Stimulated activated naive CD8-positive, alpha-beta T cell treated with anti-CD3 and anti-CD28 coated beads, Interleukin-15, Interleukin-2, amounts not matched to agents 100 U/mL and 50 U/mL, for 24 hours (primary cell): ENCODE measurements around the gene GAS7.
"Not testable (repeated sequence)": the region's sequence is repeated elsewhere in the genome, so short reads cannot be mapped to it uniquely, and the experiment has no call there.

Experiments used
- ATAC-seq: fragments of 150-1000 bp; cut with Tn5 transposase; one replicate; pipeline ENCODE4 v1.10.0; 2021
- DNase-seq: peaks from one replicate; pipeline ENCODE4 v3.0.0; 2021

The GAS7 gene

DNA sequence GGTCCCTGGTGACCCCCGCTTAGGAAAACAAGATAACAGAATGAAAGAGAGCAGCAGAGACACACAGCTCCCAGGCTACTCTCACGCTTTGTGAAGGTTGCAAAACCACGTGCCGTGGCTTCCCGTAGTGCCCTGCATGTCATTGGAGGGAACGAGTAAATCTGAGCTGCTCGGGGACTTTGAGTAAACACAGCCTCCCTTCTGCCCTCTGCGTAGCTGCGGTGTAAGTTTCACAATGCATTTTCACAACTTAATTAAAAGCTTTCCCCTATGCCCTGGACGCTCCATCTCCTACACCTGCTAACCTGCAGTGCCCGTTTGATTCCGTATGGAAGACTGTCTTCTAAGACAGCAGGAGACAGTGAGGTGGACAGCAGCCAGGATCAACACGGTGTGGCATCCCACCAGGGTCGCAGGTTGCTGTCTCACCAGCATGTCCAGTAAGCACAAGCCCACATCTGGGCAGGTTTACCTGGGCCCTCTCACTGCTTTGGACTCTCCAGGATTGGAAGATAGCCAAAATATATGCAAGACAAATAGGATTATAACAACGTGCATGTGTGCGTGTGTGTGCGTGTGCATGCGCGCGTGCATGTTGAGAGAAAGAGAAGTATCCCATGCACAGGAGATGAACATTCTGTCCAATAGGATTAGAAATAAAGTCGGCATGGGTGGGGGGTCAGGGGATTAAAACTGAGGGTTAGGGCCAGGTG is 177.0 kb downstream of the GAS7 start:
- no peak for ATAC-seq
- no peak for DNase-seq

DNA sequence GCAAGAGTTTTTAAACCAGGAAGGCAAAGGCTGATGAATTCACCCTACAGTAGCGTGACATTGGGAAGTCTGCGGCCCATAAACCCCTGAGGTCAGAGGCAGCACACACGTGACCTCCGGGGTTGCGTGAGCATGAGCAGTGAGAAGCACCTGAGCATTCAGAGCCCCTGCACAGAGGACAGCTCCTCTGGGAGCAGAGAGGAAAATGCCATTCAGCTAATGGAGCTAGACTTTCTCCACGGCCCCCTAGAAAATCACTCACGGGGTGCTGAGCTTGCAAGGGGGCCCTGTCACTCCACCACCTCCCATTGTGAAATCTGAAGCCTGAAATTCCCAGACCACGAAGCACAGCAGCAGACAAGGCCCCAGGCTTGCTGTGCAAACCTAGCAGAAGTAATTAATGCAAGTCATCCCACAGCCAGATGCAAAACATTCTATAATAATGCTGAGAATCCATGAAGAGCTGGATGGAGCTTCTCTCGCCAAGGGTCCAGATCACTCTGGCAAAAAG is 178.4 kb downstream of the GAS7 start:
- ATAC-seq (no peak), DNase-seq (no peak)

DNA sequence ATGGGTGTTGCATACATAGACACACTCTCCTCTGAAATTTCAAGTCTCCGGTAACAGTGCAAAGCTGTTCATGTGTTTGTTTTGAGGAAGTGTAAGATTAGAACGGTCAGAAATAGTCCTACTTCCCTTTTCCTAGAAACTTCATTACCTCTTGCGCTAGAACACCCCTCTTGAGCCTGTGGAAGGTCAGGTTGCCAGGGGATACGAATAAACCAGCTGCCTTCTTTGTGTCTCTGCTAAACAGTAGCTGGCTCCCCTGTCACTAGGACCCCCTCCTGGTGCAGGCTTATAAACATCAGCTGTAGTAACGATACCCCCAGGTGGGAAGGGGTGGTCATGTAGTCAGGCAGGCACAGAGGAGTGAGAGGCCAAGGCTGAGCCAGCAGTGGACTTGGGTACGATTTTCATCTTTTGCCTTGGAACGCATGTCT is 179.9 kb downstream of the GAS7 start:
- DNase-seq (no peak), ATAC-seq (no peak)

DNA sequence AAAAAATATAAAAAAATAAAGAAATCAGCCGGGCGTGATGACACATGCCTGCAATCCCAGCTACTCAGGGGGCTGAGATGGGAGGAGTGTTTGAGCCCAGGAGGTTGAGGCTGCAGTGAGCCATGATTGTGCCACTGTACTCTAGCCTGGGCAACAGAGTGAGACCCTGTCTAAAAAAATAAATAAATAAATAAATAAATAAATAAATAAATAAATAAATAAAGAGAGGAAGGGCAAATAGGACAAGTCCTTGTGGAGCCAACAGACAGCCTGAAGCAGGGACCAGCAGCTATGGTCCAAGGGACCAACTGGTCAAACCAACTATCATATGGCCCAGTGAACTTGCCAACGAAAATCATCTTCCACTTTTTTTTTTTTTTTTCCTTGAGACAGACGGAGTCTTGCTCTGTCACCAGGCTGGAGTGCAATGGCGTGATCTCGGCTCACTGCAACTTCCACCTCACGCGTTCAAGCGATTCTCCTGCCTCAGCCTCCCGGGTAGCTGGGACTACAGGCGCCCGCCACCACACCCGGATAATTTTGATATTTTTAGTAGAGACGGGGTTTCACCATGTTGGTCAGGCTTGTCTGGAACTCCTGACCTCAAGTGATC is 181.3 kb downstream of the GAS7 start:
- ATAC-seq, DNase-seq: not testable (repeated sequence)

DNA sequence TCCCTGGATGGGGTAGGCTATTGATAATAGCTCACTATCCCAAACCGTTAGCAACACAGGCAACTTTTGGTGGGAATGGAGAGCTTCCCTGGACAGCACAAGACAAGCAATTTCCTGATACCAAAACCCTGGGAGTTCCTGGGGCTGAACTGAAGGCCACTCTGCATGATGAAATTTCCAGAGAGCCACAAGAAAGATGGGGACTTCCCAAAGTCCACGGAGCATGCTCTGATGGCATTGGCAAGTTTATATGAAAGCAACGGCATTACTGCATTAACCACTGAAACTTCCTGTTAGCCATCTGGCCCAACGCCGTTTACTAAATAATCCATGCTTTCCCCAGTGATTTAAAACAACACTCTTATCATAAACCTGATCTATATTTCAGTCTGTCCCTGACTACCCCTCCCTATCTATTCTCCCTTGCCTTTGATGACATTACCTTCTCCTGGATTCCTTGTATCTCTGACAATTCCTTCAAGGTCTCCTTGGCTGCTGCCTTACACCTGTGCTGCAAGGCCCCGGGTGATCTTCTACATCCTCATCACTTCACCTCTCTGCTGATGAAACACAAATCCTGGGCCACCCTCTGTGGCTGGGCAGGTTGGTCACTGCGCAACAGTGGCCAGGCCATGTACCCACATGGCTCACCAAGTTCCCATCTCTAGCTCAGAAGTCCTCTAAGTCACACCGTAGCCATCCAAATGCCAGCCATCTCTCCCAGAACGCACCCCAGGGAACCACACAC is 184.9 kb downstream of the GAS7 start:
- peak; percentile 49 for ATAC-seq

DNA sequence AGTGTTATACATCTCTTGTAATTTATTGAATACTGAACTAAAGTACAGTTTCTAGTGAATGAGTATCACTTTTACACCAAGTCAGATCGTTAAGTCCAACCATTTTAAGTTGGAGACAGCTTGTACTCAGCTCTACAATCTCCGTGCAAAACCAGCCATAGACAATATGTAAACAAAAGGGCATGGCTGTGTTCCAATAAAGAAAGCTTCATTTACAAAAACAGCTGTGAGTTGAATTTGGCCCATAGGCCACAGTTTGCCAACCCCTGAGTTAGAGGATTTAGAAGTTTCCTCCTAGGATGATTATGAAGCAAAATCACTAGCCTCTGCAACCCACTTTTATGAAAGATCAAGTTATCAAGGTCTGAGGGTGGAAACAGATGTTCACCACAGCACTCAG is 187.7 kb downstream of the GAS7 start:
- DNase-seq (no peak), ATAC-seq (no peak)

More for the DNA sequence above, 184.9 kb downstream of the GAS7 start:
- DNase-seq = no peak

DNA sequence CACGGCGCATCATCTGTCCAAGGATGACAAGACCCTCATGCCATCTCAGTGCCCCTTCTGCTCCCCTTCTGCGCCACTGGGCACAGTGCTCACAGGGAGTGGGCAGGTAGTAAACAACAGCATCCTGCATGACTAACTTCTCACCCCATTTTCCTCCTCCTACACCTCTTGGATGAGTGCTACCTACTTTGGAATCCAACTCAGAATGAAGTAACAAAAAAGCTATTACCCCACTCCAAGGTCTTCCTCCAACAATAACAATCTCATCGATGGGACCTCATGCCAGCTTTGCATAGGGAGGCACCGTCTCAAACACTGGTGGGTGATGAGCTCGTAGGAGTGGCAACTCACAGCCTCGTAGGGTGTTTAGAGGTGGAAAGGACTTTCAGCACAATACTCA is 194.7 kb downstream of the GAS7 start:
- ATAC-seq = no peak
- no peak for DNase-seq

DNA sequence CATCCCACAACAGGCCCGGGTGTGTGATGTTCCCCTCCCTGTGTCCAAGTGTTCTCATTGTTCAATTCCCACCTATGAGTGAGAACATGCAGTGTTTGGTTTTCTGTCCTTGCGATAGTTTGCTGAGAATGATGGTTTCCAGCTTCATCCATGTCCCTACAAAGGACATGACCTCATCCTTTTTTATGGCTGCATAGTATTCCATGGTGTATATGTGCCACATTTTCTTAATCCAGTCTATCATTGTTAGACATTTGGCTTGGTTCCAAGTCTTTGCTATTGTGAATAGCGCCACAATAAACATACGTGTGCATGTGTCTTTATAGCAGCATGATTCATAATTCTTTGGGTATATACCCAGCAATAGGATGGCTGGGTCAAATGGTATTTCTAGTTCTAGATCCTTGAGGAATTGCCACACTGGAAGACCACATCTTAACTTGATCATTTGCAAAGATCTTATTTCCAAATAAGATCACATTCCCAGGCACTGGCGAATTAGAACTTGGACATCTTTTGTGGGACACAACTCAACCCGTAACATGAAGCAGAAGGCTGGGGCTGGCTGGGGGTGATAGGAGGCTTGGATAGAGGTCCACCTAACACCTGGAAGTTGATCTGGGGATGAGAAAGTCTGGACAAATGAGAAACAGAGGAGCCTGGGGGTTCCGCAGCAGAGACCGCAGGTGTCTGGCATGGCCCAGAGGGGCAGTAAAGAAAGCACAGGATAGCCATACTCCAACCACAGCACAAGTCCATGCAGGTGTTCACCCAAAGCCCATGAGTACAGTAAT is 195.6 kb downstream of the GAS7 start:
- ATAC-seq, DNase-seq: not testable (repeated sequence)

DNA sequence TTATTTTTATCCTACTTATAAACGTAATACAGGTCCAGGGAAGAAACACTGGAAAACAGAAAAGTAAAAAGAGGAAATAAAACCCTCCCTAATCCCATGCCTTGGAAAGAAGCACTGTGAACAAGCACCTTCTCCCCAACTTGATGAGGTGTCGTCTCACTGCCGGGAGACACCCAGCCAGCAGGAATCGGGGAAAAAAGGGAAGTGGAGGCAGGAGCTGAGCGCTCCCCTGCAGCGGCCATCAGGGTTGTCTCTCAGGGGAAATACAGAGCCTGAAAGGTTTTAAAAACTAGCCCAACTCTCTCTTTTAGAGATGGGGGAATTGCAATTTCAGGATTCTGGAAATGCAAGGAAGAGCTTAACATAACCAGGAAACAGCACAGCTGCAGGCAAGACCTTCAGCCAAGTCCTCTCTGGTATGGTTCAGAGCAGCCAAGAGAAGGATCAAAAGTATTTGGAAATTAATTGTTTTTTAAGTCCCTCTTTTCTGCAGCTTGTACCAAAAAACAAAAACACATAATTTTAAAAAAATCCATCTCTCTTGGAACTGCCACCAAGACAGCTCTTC is 197.0 kb downstream of the GAS7 start:
- no peak for ATAC-seq
- DNase-seq = no peak

DNA sequence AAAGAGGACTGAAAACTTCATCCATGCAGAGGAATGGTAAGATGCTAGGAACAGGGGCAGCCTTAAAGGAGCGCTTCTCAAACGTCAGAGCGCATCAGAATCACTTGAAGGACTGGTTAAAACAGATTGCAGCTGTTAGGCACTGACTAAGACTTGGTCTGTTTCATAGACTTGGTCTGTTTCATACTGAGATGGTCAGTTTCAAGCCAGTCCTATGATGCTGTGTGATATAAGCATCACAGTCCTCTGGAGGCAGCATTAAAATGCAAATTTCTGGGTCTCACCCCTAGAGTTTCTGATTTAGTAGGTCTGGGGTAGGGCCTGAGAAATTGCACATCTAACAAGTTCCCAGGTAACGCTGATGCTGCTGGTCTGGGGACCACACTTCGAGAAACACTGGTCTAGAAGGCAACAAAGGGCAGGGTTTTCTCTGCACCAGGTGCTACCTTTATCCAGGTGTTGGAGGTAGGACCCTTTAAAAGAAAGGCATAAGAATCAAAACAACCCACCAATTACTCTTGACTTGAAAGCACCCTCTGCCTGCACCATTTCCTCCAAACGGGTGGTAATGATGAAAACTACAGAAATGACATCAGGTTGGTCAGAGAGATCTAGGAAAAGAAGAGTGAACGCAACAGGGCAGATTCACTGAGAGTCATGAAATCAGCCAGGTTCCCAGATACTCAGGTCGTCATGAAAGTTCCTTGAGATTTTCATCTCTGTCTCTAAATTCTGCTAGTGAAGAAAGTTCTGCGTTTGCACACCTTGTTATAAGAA is 198.3 kb downstream of the GAS7 start:
- no peak for ATAC-seq
- no peak for DNase-seq

DNA sequence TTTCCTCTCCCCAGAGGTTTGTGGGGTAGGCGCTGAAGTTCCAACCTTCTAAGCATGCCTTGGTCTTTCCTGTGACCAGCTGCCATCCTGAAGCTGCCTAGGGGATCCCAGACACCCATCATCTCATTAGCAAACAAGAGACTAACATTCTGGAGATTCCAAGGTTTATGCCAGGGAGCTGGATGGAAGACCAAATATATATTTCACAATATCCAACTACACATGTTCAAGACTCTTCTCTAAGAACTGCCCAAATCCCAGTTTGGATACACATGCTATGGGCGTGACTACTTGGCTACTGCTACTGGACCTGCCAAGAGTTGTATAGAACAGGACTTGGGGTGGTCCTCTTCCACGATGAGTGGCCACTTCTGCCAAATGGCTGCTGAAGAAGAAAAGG is 200.3 kb downstream of the GAS7 start:
- no peak for DNase-seq
- ATAC-seq = no peak

DNA sequence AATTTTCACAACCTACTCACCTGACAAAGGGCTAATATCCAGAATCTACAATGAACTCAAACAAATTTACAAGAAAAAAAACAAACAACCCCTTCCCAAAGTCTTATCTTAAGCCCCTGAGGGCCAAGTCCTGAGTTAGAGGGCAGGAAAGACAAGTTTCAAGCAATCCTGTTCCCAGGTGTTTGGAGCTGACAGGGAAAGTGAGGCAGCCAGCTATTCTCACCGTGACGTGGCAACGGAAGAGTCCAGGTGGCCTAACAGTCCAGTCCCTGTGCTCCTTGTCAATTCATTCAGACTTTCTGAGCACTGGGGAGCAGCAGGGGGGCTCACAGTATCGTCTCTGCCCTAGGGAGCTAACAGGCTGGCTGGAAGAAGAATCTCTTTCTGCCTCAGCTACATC is 203.6 kb downstream of the GAS7 start:
- DNase-seq (no peak), ATAC-seq (no peak)

DNA sequence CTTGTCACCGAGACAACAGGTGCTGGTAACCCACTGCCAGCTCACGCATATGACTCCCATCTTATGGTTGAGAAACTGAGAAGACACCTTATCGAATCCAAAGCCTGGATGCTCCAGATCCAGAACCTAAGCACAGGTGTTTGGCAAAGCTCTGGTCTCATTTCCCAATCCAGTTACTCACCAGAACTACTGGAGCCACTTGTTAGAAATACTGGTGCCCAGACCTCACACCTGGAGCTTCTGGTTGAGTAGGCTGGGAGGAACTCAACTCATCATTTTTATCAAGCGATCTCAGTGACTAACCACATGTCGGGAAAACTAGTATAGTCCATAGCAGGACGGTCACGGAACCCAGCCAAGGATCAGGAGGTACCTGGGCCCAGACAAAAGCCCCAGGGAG is 206.6 kb downstream of the GAS7 start:
- DNase-seq (no peak), ATAC-seq (no peak)

DNA sequence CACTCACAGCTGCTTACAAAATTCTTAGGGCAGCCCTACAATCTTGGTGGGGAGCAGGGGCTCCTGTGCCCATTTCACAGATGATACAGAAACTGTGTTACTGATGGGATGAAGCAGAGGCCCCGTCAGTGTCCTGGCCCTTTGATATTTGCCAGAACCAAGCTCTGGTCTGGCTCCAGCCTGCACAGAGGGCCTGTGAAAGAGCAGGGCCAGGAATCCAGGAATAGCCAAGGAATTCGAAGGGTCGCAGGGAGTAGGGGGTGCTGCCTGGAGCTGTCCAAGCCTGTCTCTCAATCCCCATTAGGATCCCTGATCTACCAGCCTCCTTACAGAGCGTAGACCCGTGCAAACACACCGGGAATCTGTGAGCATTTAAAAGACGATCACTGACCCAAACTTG is 207.1 kb downstream of the GAS7 start:
- ATAC-seq (no peak), DNase-seq (no peak)

DNA sequence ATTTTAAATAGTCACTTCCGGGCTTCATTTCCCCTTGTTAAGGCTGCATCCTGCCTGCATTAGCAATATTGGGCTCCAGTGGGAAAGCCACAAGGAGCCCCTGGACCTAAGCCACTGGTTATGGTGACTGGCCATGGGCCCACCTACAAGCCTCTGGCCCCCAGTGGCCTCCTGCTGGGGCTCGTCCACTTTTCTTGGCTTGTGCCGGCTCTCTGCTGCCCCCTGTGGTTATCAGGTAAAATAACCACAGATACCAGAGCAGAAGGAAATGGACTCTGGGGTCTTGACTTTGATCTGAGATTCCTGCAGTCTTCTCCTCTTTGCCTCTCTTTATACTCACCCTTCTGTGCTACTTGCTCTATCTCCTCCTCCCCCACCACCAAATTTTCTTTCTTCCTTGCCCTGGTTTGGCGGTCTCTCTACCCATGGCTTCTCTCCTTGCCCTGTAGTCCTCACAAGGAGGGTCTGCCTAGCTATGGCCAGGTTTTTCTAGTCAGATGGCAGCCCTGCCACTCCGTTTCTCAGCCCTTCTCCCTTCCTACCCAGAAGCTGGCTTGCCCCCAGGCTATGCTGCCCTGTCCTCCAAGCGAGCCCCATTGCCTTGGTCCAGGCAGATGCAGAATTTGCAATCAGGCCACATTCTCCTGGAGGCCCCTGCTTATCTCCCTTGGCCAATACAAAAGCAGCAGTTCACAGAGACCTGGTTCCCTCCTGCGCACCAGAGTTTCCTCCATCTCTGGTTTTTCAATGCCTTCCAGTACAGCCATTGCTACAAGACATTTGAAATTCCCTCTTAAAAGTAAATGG is 210.4 kb downstream of the GAS7 start:
- peak; percentile 23 for DNase-seq
- ATAC-seq = peak; percentile 52

DNA sequence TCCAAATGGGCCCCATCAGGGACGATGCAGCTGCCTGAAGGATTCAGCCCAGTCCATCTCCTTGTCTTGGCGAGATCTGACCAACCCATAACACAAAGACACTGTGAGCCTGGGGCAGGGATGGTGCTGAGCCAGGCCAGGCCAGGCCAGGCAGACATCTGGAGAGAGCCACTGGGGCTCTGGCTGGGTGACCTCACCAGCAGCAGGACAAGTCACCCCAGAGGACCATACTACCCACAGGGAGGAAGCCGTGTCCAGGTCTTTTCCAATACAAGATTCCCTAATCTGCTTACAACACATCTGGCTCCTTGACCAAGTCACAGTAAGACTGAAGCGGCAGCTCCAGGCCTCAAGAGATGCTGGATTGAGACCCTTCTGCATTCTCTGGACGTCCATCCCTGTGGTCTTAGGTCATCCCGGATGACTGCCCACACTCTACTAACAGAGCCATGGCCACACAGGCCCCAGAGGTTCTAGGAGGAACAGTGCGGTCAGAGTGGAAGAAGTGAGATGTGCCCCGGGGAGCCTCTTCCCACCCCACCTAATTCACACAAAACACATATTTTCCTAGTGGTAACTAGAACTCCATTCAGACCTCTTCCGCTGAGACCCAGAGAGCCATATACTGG is 211.5 kb downstream of the GAS7 start:
- no peak for ATAC-seq
- DNase-seq = no peak

DNA sequence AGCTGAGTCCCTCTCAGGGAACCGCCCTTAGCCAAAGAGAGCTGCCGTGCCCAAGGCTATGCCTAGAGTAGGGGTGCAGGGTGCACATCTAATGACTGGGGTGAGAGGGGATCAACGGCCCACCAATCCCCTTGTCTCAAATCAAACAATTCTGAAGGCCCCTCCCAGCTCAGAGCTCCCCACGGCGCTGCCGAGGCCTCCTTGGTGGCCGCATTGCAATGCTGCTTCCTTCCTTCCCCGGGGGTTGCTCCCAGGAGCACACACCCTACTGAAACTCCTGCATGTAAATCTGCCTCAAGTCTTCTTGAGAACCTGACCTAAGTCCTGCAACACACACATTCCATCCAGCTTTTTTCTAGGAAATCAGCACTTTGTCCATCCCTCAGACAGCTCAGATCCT is 212.8 kb downstream of the GAS7 start:
- ATAC-seq (no peak), DNase-seq (no peak)

DNA sequence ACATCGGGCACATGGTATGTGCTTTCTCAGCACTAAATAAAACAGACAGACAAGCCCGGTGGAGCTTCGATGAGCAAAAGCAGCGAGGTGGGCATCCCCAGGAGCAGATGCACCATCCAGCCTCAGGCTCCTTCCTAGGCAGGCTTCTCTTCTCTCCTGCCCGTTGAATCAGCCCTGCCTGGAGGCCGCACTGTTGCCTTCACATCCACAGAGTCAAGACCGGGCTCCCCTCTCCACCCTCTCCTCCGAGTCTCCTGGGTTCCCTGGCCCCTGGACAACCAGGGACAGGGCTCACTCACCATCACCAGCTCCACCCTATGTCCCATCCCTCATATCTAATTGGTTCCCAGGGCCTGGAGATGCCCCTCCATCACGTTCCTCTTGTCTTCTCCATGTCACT is 213.6 kb downstream of the GAS7 start:
- ATAC-seq = no peak
- DNase-seq = no peak

DNA sequence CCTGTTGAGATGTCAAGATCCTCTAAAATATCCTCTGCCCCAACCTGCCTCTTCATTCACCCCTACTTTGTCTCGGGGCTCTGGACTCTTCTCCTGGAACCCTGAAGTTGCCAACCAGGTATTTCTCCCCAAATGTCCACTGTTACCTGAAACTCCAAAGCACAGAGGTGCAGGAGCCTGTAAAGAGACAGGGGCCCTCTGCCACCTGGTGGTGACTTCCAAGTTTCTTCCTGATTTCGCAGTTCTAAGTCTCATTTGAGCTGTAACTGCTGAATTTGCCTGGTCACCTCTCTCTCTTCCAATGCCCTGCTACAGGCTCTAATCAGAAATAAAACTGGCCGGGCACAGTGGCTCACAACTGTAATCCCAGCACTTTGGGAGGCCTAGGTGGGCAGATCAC is 216.2 kb downstream of the GAS7 start:
- ATAC-seq (no peak), DNase-seq (no peak)
